Esophagus squamous epithelium (tissue), 4 donors: Measurements from ENCODE around the gene SEC23B.

Experiments
- CTCF ChIP-seq, 6 experiments: fragments of 450-650 bp in 4 of 6; fragments of 200-600 bp in 2 of 6; sonication (generic) in 2 of 6; IDR thresholded peaks; one replicate each; pipeline ENCODE4 v1.5.1; 2016 to 2019; ENCODE audit warnings: antibody characterized with exemption in 6 of 6, mild to moderate bottlenecking in 4 of 6, moderate library complexity in 4 of 6
- POLR2A ChIP-seq, 4 donors: fragments of 450-650 bp; IDR thresholded peaks; one replicate each; pipeline ENCODE4 v1.6.1; 2017; ENCODE audit warnings: antibody characterized with exemption in 4 of 4, mild to moderate bottlenecking in 4 of 4, moderate library complexity in 3 of 4

- TF ChIP-seq CTCF (IDR thresholded peaks at IDR 0.05) (no peak), POLR2A (IDR thresholded peaks at IDR 0.05) (no peak)
Measured at GRCh38 chr20:18543216-18543615, 35.5 kb downstream of the SEC23B start.
